ENCODE data around the gene XCL1. TPM values are rescaled to one million over a fixed set of nuclear protein-coding genes. Genes with fewer than 3 reads are reported as not detected.
"Not testable (repeated sequence)": the region's sequence is repeated elsewhere in the genome, so short reads cannot be mapped to it uniquely, and the experiment has no call there.

Gene XCL1
- under 1 TPM; 0.20 to 0.27 TPM for polyA plus RNA-seq

- H3K27me3 ChIP-seq (ENCODE audit: control insufficient read depth in 1 of 2, insufficient read depth in 2 of 2, low read length in 2 of 2); H3K4me3 ChIP-seq (ENCODE audit: low read depth in 1 of 2, low read length in 2 of 2); H3K4me1 ChIP-seq (ENCODE audit: control insufficient read depth in 2 of 2, insufficient read depth in 2 of 2, low read length in 1 of 2); H3K9me3 ChIP-seq (ENCODE audit: control insufficient read depth in 2 of 2, insufficient read depth in 1 of 2, low read depth in 1 of 2, low read length in 1 of 2); H3K27ac ChIP-seq (ENCODE audit: low read depth in 2 of 2, low read length in 1 of 2); H3K36me3 ChIP-seq (ENCODE audit: control insufficient read depth in 2 of 2, insufficient read depth in 2 of 2, low read length in 1 of 2): not testable (repeated sequence)
- 64 to 75% methylated on average over 4 of the region's 6 CpGs for WGBS, 2 donors
Measured at GRCh38 chr1:168576245-168576688, at the start of gene XCL1. Gene XCL1 (plus strand): TSS chr1:168576605. CDS start chr1:168576638, 33 bp downstream.

GRCh38 chr1:168529518-168529917 is 46.9 kb upstream of the XCL1 start:
- Histone ChIP-seq H3K27ac (ENCODE audit: low read depth in 2 of 2, low read length in 1 of 2) (no peak overlapping the region), H3K4me3 (ENCODE audit: low read depth in 1 of 2, low read length in 2 of 2) (no peak overlapping the region), H3K27me3 (ENCODE audit: control insufficient read depth in 1 of 2, insufficient read depth in 2 of 2, low read length in 2 of 2) (no peaks in the 10 kb centered on the region), H3K9me3 (ENCODE audit: control insufficient read depth in 2 of 2, insufficient read depth in 1 of 2, low read depth in 1 of 2, low read length in 1 of 2) (no peaks in the 10 kb centered on the region), H3K36me3 (ENCODE audit: control insufficient read depth in 2 of 2, insufficient read depth in 2 of 2, low read length in 1 of 2) (no peaks in the 10 kb centered on the region), H3K4me1 (ENCODE audit: control insufficient read depth in 2 of 2, insufficient read depth in 2 of 2, low read length in 1 of 2) (no peaks in the 10 kb centered on the region)
- 73 to 80% methylated on average over 1 of the region's 1 CpG for WGBS, 2 donors

GRCh38 chr1:168531615-168532345 is 44.6 kb upstream of the XCL1 start:
- Histone ChIP-seq H3K4me1 (ENCODE audit: control insufficient read depth in 2 of 2, insufficient read depth in 2 of 2, low read length in 1 of 2) (no peaks in the 10 kb centered on the region), H3K4me3 (ENCODE audit: low read depth in 1 of 2, low read length in 2 of 2) (no peak overlapping the region), H3K27me3 (ENCODE audit: control insufficient read depth in 1 of 2, insufficient read depth in 2 of 2, low read length in 2 of 2) (no peaks in the 10 kb centered on the region), H3K36me3 (ENCODE audit: control insufficient read depth in 2 of 2, insufficient read depth in 2 of 2, low read length in 1 of 2) (no peaks in the 10 kb centered on the region), H3K27ac (ENCODE audit: low read depth in 2 of 2, low read length in 1 of 2) (no peak overlapping the region), H3K9me3 (ENCODE audit: control insufficient read depth in 2 of 2, insufficient read depth in 1 of 2, low read depth in 1 of 2, low read length in 1 of 2) (no peaks in the 10 kb centered on the region)
- 86 to 89% methylated on average over 2 of the region's 2 CpGs for WGBS, 2 donors

- Histone ChIP-seq H3K4me3 (ENCODE audit: low read depth in 1 of 2, low read length in 2 of 2) (no peak overlapping the region), H3K4me1 (ENCODE audit: control insufficient read depth in 2 of 2, insufficient read depth in 2 of 2, low read length in 1 of 2) (no peaks in the 10 kb centered on the region), H3K36me3 (ENCODE audit: control insufficient read depth in 2 of 2, insufficient read depth in 2 of 2, low read length in 1 of 2) (no peaks in the 10 kb centered on the region), H3K27ac (ENCODE audit: low read depth in 2 of 2, low read length in 1 of 2) (no peak overlapping the region), H3K9me3 (ENCODE audit: control insufficient read depth in 2 of 2, insufficient read depth in 1 of 2, low read depth in 1 of 2, low read length in 1 of 2) (no peaks in the 10 kb centered on the region), H3K27me3 (ENCODE audit: control insufficient read depth in 1 of 2, insufficient read depth in 2 of 2, low read length in 2 of 2) (no peaks in the 10 kb centered on the region)
- 52 to 60% methylated on average over 1 of the region's 1 CpG for WGBS, 2 donors
Measured at GRCh38 chr1:168535536-168535935, 40.9 kb upstream of the XCL1 start.

GRCh38 chr1:168540798-168541197 is 35.6 kb upstream of the XCL1 start:
- H3K27me3 ChIP-seq (ENCODE audit: control insufficient read depth in 1 of 2, insufficient read depth in 2 of 2, low read length in 2 of 2); H3K36me3 ChIP-seq (ENCODE audit: control insufficient read depth in 2 of 2, insufficient read depth in 2 of 2, low read length in 1 of 2); H3K4me1 ChIP-seq (ENCODE audit: control insufficient read depth in 2 of 2, insufficient read depth in 2 of 2, low read length in 1 of 2); H3K4me3 ChIP-seq (ENCODE audit: low read depth in 1 of 2, low read length in 2 of 2); H3K9me3 ChIP-seq (ENCODE audit: control insufficient read depth in 2 of 2, insufficient read depth in 1 of 2, low read depth in 1 of 2, low read length in 1 of 2); H3K27ac ChIP-seq (ENCODE audit: low read depth in 2 of 2, low read length in 1 of 2): not testable (repeated sequence)
- WGBS, 2 donors, result 69 to 79% methylated on average over 7 of the region's 7 CpGs

- not testable (repeated sequence) for H3K27me3 ChIP-seq (ENCODE audit: control insufficient read depth in 1 of 2, insufficient read depth in 2 of 2, low read length in 2 of 2); H3K9me3 ChIP-seq (ENCODE audit: control insufficient read depth in 2 of 2, insufficient read depth in 1 of 2, low read depth in 1 of 2, low read length in 1 of 2); H3K4me1 ChIP-seq (ENCODE audit: control insufficient read depth in 2 of 2, insufficient read depth in 2 of 2, low read length in 1 of 2); H3K27ac ChIP-seq (ENCODE audit: low read depth in 2 of 2, low read length in 1 of 2); H3K4me3 ChIP-seq (ENCODE audit: low read depth in 1 of 2, low read length in 2 of 2); H3K36me3 ChIP-seq (ENCODE audit: control insufficient read depth in 2 of 2, insufficient read depth in 2 of 2, low read length in 1 of 2)
- 87 to 93% methylated on average over 2 of the region's 2 CpGs for WGBS, 2 donors
Measured at GRCh38 chr1:168542978-168543377, 33.4 kb upstream of the XCL1 start.

GRCh38 chr1:168543840-168544498 is 32.4 kb upstream of the XCL1 start, which contains the start of gene XCL2:
Gene XCL2 (minus strand): TSS chr1:168543997. CDS start chr1:168543964, 33 bp downstream.
- WGBS, 2 donors, result 77 to 80% methylated on average over 4 to 5 of the region's 8 CpGs
- H3K4me1 ChIP-seq (ENCODE audit: control insufficient read depth in 2 of 2, insufficient read depth in 2 of 2, low read length in 1 of 2), result not testable (repeated sequence)

GRCh38 chr1:168545678-168546552 is 30.5 kb upstream of the XCL1 start:
- H3K27ac ChIP-seq (ENCODE audit: low read depth in 2 of 2, low read length in 1 of 2); H3K4me1 ChIP-seq (ENCODE audit: control insufficient read depth in 2 of 2, insufficient read depth in 2 of 2, low read length in 1 of 2); H3K9me3 ChIP-seq (ENCODE audit: control insufficient read depth in 2 of 2, insufficient read depth in 1 of 2, low read depth in 1 of 2, low read length in 1 of 2); H3K27me3 ChIP-seq (ENCODE audit: control insufficient read depth in 1 of 2, insufficient read depth in 2 of 2, low read length in 2 of 2); H3K4me3 ChIP-seq (ENCODE audit: low read depth in 1 of 2, low read length in 2 of 2); H3K36me3 ChIP-seq (ENCODE audit: control insufficient read depth in 2 of 2, insufficient read depth in 2 of 2, low read length in 1 of 2): not testable (repeated sequence)
- 45 to 54% methylated on average over 7 of the region's 7 CpGs for WGBS, 2 donors

More at GRCh38 chr1:168543840-168544498, 32.4 kb upstream of the XCL1 start, which contains the start of gene XCL2:
- H3K36me3 ChIP-seq (ENCODE audit: control insufficient read depth in 2 of 2, insufficient read depth in 2 of 2, low read length in 1 of 2); H3K27ac ChIP-seq (ENCODE audit: low read depth in 2 of 2, low read length in 1 of 2); H3K4me3 ChIP-seq (ENCODE audit: low read depth in 1 of 2, low read length in 2 of 2); H3K27me3 ChIP-seq (ENCODE audit: control insufficient read depth in 1 of 2, insufficient read depth in 2 of 2, low read length in 2 of 2); H3K9me3 ChIP-seq (ENCODE audit: control insufficient read depth in 2 of 2, insufficient read depth in 1 of 2, low read depth in 1 of 2, low read length in 1 of 2): not testable (repeated sequence)

- not testable (repeated sequence) for H3K27me3 ChIP-seq (ENCODE audit: control insufficient read depth in 1 of 2, insufficient read depth in 2 of 2, low read length in 2 of 2)
- 71 to 77% methylated on average over 3 of the region's 3 CpGs for WGBS, 2 donors
Measured at GRCh38 chr1:168546553-168546895, 29.9 kb upstream of the XCL1 start.

More at GRCh38 chr1:168546553-168546895, 29.9 kb upstream of the XCL1 start:
- H3K27ac ChIP-seq (ENCODE audit: low read depth in 2 of 2, low read length in 1 of 2); H3K9me3 ChIP-seq (ENCODE audit: control insufficient read depth in 2 of 2, insufficient read depth in 1 of 2, low read depth in 1 of 2, low read length in 1 of 2); H3K4me1 ChIP-seq (ENCODE audit: control insufficient read depth in 2 of 2, insufficient read depth in 2 of 2, low read length in 1 of 2); H3K4me3 ChIP-seq (ENCODE audit: low read depth in 1 of 2, low read length in 2 of 2); H3K36me3 ChIP-seq (ENCODE audit: control insufficient read depth in 2 of 2, insufficient read depth in 2 of 2, low read length in 1 of 2): not testable (repeated sequence)

All from esophagus (tissue), 2 donors.